Inflammatory macrophage treated with lipopolysaccharide for 1 hour (primary cell): ENCODE data around the gene RAD51B.
"Not testable (repeated sequence)": the region's sequence is repeated elsewhere in the genome, so short reads cannot be mapped to it uniquely, and the experiment has no call there.

Experiments
- DNase-seq, 2 donors: peaks; one replicate each; pipeline ENCODE4 v3.0.0-alpha.2; 2020 to 2022

The RAD51B gene

DNA sequence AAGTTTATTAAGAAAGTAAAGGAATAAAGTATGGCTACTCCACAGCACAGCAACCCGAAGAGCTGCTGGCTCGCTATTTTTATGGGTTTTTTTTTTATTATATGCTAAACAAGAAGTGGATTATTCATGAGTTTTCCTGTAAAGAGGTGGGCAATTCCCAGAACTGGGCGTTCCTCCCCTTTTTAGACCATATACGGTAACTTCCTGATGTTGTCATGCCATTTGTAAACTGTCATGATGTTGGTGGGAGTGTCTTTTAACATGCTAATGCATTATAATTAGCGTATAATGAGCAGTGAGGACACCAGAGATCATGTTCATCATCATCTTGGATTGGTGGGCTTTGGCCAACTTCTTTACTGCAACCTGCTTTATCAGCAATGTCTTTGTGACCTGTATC, 600.8 kb downstream of the RAD51B start:
- DNase-seq, result peak in 1 of 2 donors; percentile 34

DNA sequence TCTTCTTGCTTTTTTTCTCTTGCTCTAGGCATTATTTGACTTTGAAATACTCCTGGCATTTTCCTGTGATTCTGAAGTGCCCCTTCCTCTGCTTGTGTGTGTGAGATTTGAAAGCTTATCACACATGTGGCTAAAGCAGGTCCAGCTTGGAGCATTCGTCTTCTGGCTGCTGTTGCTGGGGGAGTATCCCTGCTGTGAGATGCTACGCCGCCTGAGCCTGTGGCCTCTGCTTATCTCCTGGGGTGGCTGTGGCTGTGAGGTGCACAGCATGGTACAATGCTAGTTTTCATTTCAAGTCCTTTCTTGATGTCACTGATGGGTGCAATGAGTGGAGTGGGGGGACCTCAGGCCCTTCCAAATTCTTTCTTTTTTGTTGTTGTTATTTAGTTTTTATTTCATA, 601.5 kb downstream of the RAD51B start:
- DNase-seq, result no peak

DNA sequence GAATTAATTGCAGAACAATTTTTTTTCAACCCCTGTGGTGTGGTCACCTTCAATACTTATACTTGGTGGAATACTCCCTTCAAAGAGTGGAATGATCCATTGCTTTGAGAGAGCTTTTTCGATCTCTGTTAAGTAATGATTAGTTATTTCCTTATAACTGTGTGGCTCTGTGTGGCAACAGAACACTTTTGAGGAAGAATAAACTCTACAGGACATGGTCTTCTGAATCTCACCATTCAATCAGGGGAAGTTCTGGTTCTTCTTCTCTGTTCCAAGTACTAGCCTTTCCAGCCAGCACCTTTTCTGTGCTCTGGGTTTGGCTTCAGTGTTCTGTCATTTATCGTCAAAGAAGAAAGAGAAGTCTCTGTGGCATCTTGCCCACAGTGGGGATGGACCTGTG, 604.1 kb downstream of the RAD51B start:
- DNase-seq, result peak in 1 of 2 donors; percentile 51

DNA sequence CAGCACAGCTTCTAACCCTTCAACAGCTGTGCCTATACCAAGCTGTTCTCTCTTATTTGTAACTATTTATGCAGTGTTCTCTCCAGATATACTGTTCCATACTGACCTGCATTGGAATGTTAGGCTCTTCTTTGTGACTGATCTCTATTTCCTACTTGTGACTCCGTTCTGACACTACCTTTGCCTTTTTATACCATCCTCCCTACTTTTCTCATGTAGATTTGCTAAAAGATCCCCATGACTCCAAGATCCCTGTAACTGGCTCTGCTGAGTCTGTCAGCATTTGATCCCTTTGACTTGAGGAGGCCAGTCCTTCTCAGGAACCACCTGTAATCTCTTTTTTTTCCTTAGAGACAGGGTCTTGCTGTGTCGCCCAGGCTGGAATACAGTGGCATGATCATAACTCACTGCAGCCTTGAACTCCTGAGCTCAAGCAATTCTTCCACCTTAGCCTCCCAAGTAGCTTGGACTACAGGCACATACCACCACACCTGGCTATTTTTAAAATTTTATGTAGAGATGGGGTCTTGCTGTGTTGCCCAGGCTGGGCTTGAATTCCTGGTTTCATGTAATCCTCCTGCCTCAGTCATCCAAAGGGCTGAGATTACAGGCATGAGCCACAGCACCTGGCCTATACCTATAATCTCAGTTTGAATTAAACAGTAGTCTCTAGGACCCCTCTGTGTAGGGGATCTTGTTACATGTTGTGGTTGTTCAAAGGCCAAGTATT, 605.0 kb downstream of the RAD51B start:
- DNase-seq, result no peak

DNA sequence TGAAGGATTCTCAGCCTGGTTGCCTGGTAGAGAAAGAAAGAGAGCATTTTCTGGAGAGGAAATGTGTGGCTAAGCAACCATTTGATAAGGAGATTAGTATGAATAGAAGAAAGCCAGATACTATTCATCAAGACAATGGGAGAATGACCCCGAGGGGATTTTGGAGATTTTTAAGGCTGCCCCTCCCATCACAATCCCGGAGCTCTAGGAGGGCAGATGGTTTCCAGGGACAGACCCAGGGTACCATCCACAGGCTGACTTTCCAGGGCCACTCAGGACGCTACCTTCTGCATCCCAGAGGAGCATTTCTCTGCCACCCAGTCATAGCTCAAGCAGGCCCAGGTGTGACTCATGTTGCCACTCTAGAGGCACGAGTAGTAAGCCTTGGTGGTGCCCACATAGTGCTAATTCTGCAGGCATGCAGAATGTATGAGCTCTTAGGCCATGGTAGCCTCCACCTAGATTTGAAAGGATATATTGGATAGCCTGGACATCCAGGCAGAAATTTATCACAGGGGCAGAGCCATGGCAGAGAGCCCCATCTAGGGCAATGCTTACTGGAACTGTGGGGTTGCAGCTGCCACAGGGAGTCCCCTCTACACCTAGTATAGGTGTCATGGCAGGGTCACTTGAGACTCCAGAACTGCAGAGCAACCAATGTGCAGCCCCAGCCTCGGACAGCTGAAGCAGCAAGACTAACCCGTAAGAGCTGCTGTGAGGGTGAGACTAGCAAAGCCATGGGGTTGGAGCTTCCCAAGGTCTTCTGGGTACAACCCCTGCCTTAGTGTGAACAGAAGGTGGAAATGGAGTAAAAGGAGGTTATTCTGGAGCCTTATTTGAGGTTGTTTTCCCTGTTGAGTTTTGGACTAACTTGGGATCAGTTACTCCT, 607.3 kb downstream of the RAD51B start:
- no peak for DNase-seq

DNA sequence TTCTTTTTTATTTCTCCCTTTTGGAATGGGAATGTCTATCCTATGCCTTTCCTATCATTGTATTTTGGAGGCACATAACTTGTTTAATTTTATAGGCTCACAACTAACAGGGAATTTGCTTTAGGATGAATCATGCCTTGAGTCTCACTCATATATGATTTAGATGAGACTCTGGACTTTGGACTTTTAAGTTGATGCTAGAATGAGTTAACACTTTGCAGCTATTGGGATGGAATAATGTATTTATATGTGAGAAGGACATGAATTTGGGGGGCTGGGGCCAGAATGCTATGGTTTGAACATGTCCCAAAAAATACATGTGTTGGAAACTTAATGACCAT, 607.9 kb downstream of the RAD51B start:
- DNase-seq, result no peak

DNA sequence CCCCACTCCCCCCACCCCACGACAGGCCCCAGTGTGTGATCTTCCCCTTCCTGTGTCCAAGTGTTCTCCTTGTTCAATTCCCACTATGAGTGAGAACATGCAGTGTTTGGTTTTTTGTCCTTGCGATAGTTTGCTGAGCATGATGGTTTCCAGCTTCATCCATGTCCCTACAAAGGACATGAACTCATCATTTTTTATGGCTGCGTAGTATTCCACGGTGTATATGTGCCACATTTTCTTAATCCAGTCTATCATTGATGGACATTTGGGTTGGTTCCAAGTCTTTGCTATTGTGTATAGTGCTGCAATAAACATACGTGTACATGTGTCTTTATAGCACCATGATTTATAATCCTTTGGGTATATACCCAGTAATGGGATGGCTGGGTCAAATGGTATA, 609.3 kb downstream of the RAD51B start:
- DNase-seq, result not testable (repeated sequence)

DNA sequence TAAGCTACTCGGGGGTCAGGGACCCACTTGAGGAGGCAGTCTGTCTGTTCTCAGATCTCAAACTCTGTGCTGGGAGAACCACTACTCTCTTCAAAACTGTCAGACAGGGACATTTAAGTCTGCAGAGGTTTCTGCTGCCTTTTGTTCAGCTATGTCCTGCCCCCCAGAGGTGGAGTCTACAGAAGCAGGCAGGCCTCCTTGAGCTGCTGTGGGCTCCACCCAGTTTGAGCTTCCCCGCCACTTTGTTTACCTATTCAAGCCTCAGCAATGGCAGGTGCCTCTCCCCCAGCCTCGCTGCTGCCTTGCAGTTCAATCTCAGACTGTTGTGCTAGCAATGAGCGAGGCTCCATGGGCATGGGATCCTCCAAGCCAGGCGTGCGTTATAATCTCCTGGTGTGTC, 614.6 kb downstream of the RAD51B start:
- DNase-seq, result not testable (repeated sequence)

DNA sequence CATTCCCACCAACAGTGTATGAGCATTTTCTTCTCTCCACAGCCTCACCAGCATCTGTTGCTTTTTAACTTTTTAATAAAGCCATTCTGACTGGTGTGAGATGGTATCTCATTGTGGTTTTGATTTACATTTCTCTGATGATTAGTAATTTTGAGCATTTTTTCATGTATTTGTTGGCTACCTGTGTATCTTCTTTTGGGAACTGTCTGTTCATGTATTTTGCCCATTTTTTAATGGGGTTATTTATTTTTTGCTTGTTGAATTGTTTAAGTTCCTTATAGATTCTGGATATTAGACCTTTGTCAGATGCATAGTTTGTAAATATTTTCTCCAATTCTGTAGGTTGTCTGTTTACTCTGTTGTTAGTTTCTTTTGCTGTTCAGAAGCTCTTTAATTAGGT, 616.1 kb downstream of the RAD51B start:
- not testable (repeated sequence) for DNase-seq

DNA sequence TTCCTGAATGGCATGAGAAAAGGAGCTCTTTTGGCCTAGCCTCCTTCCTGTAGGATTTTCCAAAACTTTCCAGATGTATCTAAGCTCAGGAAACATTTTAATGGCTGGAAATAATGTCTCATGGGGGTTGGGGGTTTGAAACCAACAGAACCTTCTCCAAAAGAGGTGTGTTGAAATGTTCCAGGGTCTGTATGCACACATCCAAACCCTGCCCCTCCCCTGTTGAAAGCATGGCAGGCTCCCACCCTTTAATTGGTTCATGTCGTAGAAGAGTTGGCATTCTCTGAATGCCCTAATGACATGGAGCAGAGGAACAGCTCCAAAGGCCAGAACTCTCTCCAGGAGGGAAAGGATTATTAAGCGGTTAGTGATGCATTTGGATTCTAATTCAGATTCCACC, 620.1 kb downstream of the RAD51B start:
- no peak for DNase-seq

DNA sequence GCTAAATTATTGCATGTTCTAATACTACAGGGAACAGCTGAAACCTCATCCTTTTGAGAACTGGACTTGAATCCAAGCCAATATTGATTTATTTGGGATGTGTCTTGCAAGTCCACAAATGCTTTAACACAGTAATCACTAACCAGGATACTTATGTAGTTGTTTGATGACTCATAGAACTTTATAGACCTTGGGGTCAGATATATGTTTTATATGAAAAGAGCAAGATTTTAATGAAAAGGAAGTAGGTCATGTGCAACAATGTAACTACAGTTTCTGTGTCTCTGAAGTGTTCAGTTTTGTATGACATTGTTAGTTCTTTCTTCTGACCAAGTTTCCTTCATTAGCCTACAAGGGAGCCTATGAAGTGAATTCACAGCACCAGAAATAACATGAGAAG, 621.2 kb downstream of the RAD51B start:
- peak in 1 of 2 donors; percentile 8 for DNase-seq

DNA sequence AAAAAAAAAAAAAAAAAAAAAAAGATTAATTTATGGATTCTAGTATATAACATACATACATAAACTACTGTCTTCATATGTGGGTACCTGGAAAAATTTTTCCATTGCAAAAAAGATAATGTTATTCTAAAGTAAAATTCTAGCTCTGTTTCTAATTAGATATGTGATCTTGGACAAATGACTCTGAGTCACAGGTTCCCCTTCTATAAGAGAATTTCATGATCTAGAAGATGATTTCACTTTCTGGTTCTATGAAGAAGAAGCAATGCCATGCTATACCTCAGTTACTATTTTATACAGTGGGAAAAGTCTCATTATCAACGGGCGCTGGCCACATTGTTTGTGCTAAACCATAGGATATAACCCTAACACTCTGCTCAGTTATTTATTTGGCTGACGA, 622.0 kb downstream of the RAD51B start:
- peak; percentile 52 to 77 for DNase-seq

DNA sequence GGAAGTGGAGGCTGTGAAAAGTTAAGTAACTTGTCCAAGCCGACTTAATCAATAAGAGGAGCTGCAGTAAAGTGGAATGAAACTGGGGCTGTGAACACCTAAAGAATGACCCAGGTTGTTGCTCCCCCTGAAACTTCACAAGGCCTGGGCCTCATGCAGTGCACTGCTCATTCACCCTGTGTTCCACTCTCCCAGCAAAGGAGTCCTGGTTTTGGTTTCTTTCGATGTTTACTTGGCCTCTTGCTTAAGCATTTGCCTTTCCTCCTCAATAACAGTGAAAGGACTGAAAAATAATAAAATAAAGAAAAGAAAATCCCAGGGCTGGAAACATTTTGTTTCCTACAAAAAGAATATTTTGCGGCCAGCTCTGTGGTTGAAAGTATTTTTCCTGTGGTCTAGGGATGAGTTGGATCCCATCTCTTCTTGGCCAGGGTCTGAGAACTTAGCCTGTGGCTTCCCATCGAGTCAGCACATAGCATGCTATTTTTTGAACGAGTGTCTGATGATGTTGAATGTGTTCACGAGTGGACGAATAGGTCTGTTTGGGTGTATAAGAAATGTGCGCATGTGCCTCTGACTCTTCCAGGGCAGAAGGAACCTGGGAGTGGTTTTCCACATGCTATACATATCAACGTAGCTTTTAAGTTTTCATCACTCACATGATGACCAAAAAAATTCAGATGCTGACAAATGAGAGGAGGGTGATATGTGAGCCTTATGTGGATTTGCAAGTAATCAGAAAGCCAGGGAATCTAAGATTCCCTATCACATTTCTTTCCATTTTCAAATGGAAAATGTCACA, 623.5 kb downstream of the RAD51B start:
- no peak for DNase-seq

DNA sequence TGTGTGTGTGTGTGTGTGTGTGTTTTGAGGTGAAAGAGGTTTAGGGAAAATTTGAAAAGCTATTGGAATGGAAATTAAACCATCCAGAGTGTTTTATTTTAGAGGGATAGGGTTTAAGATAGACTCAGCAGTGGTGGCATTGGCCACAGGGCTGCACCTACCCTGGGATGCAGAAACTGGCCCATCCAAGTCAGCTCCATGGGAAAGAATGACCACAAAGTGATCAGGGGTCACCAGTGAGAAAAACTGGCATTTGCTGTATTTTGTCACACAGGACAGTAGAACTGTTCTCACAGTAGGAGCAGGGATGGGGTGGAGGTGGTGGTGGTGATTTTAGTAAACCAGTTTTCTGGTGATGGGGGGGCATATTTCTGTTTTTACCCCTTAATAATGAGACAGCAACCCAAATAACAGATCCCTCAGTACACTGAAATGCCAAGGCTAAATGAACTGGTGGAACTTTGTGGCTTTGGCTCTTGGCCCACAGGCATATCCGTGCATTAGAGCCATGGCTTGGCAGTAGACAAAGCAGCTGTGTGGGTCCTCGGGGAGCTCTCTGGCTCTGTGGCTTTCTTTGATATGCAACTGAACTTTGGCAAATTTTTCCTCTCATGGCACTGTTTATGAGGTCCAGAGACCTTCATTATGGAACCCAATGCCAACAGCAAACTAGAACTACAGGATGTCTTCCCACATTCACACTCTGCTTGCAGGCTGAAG, 625.0 kb downstream of the RAD51B start:
- DNase-seq, result no peak

DNA sequence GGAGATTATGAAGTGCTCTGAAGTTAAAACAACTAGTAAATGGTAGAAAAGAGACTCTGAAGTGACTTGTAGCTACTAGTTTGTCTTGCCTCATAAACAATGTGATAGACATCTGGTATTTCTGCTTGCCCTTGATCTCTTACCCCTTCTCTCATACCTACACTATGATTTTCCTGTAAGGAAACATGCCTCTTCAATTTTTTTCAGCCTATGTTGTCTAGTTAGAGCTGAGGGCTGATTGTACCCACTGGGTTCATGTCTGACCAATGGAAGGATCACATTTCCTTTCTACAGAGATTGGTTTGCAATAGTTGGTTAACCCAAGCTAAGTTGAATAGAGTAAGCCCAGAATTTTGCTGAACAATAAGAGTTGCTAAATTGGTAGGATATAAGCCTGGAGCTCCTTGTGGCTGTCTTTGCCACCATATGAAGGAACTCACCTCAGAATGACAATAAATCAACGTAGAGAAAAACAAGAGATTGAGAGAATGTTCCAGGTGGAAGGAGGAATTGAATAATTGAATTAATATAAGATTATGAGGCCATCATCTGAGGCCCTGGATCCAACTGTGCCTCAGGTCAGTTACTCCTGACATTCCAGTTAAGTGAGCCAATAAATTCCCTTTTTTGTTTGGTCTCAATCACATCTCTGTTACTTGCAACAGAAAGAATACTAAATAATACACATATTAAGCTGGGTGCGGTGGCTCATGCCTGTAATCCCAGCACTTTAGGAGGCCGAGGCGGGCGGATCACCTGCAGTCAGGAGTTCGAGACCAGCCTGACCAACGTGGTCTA, 626.9 kb downstream of the RAD51B start:
- no peak for DNase-seq

DNA sequence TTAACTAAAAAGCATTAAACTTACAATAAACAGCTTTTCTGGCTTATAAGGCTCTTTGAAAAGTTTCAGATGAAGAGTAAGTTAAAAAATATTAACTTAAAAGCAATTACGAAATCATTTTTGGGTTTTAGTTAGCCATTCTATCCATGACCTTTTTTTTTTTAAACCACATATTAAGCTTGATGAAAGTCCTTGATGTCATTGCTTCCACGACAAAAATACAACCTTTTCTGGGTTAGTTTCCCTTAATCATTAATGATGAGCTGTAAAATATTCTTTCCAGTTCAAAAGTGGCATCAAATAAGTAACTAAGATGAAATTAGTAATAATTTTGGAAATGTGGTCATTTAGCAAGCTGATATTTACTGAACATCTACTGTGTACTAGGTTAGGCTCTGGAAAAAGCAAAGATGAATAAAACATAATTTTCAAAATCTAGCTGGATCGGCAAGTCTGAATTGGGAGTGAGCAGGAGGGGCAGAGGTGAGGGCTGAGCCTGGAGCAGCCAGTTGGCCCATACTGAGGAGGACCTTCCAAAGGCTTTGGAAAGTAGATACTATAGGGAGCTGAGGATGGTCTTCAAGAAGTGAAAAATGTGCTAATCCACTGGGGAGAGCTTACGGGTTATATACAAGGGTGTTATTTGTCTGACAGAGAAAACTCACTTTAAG, 628.1 kb downstream of the RAD51B start:
- no peak for DNase-seq

DNA sequence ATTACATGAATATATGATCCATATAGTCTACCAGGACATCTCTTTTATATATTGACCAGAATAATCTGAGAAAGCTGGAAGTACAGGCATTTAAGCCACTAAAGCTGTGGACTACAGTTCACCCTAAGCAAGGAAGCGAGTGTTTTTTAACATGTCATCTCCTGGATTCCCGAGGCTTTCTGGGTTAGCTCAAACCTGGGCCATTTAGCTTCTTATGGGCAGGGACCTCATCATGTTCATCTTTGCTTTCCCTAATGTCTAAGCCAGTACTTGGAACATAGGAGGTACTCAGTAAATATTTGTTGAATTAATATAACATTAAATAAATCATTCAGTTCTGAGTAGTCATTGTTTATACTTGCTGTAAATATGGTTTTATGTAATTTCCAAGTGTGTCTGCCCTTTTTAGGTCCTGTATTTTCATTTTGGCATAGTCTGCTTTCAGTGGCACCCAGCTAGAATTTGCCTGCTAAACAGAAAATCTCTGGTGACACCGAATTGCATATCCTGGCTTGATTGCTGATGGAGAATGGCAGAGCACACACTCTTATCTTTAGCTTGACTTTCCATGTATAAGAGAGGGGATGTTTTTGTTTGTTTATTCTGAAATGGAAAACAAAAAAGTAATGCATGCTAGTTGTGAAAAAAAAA, 628.8 kb downstream of the RAD51B start:
- DNase-seq, result no peak

DNA sequence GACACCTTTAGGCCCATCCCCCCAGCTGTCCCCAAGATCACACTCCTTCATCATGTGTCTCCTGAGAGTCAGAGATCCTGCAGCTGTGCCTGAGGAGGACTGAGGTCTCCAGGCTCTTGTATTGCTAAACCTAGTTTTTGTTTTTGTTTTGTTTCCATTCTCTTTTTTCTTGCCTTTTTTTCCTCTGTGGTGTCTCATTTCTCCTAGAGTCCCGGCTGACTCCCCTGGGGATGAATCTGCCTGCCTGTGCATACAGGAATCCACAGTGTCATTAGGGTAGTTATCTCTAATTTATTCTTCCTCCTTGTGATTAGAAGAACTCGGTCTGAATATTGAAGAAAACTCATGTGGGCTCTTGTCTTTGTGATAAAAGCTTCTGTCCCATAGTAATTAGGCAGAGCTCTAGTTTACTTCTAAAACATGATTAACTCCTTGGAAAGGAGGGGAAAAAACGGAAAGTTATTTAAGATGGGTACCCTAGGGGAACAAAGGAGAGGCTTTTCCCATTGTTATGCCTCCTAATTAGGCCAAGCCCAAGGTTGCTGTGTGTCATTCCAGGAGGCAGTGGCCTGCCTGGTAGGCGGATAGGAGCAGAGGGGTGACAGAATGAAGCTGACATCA, 630.1 kb downstream of the RAD51B start:
- DNase-seq, result no peak

DNA sequence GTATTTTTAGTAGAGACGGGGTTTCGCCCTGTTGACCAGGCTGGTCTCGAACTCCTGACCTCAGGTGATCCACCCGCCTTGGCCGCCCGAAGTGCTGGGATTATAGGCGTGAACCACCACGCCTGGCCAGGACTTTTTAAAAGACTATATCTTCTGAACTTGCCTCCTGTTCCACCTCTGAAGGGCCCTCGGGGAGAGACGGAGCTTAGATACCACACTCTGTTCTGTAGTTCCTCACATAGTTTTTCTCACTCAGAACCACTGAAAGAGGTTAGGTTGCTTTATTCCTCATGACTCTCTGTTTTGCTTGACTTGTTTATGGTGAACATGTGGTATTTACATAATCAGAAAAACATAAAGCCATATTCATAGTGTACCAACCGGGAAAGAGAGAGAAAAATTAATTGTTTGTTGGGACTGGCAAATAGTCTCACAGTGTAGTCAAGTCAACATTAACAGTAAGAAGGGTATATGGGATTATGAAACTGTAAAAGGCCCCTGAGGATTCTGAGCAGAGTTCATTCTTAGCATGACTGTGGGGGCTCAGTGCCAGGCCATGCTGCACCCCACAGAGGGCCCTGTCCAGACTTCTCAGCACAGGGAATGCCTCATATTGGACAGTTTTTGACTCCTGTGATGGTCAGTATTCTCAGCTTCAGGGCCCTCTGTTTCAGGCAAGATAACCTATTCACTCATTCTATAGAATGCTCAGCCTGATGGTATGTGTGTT, 631.0 kb downstream of the RAD51B start:
- DNase-seq, result no peak
